Right lobe of liver (tissue), 6 donors: Measurements from ENCODE around the gene CYP20A1. TPM values are rescaled to one million over a fixed set of nuclear protein-coding genes. Genes with fewer than 3 reads are reported as not detected.
A peak's percentile ranks its signal among the peaks of the same experiment; 100 is the strongest.

Experiments
- ATAC-seq, 4 donors: fragments of 200-7000 bp; cut with Tn5 transposase; one replicate each; pipeline ENCODE4 v1.9.1; 2020; ENCODE audit warnings: mild to moderate bottlenecking in 4 of 4, moderate library complexity in 4 of 4
- DNase-seq, 3 donors: peaks; one replicate each; pipeline ENCODE4 v3.0.0-alpha.2; 2020
- H3K27ac ChIP-seq, 3 donors: fragments of 200-600 bp; one replicate each; pipeline ENCODE4 v1.8.0; 2022
- H3K27me3 ChIP-seq, 2 donors: fragments of 200-600 bp; one replicate each; pipeline ENCODE4 v1.8.0; 2022
- H3K36me3 ChIP-seq, 4 donors: fragments of 200-600 bp; sonication (generic) in 1 of 4; one replicate each; pipeline versions ENCODE4 v1.5.1 to v1.8.0; 2017 to 2022; ENCODE audit warnings: control low read depth in 1 of 4
- H3K4me1 ChIP-seq, 4 donors: fragments of 200-600 bp; sonication (generic) in 1 of 4; one replicate each; pipeline versions ENCODE4 v1.5.1 to v1.8.0; 2017 to 2022; ENCODE audit warnings: control low read depth in 1 of 4
- H3K4me3 ChIP-seq, 3 donors: fragments of 200-600 bp; one replicate each; pipeline ENCODE4 v1.8.0; 2022
- H3K9me3 ChIP-seq, 4 donors: fragments of 200-600 bp; sonication (generic) in 1 of 4; one replicate each; pipeline versions ENCODE4 v1.5.1 to v1.8.0; 2017 to 2022; ENCODE audit warnings: control low read depth in 1 of 4
- CTCF ChIP-seq, 4 donors: fragments of 200-600 bp in 3 of 4; fragments of 450-650 bp in 1 of 4; IDR thresholded peaks; one replicate each; pipeline versions ENCODE4 v1.5.1 to v1.8.0; 2016 to 2022; ENCODE audit warnings: antibody characterized with exemption in 4 of 4, mild to moderate bottlenecking in 2 of 4
- POLR2A ChIP-seq: fragments of 450-650 bp; IDR thresholded peaks from one replicate; pipeline ENCODE4 v1.6.1; 2017; ENCODE audit warnings: antibody characterized with exemption, mild to moderate bottlenecking
- WGBS: methylation state at CpG from one replicate; pipeline ENCODE4 v1.1.6; 2018; ENCODE audit warnings: low coverage, low lambda C conversion rate; ENCODE audit not compliant: insufficient coverage; ENCODE audit errors: missing lambda C conversion rate; 5-methylcytosine and 5-hydroxymethylcytosine counted together
- intact Hi-C, 2 donors: fragments of 100-400 bp; cut with DNase I; formaldehyde crosslinking; loops; one replicate each; pipeline versions ENCODE4 v1.11.2 to v1.14.1; 2022
- total RNA-seq, 6 experiments: library from RNA; depleted of rRNA in 2 of 6; stranded (reverse); fragments of >200 nt in 2 of 6; fragmentation: NEBNext Ultra II Directional in 3 of 6; extraction: Animal tissue kit (Norgen Biotek cat#: 25700) in 3 of 6; gene quantifications; one replicate each; pipeline versions ENCODE4 v1.1.0 to v1.2.4, GENCODE V29; 2016 to 2023
- donor health status: DM: no; HTN: yes; CAD: no.
- donor health status: DM: no; HTN: no; CAD: no.
- donor health status: DM: no; HTN: no; CAD: no.
- donor health status: DM: no; HTN: yes; CAD: no.
- donor health status: DM: no; HTN: yes; CAD: no.

Gene CYP20A1
- total RNA-seq, 6 experiments from 2014 or later: 13.1 to 20.8 (median 16.4) TPM

- ATAC-seq: peak; percentile 57 to 77 (median 66)
- no peaks in the 10 kb centered on the region for H3K27me3 ChIP-seq
These were observed 90.1 kb downstream of the CYP20A1 start for GRCh38 chr2:203328760-203329540.

GRCh38 chr2:203330434-203330833 is 91.6 kb downstream of the CYP20A1 start:
- no peak overlapping the region for H3K4me3 ChIP-seq
- no peaks in the 10 kb centered on the region for H3K9me3 ChIP-seq
- no peak overlapping the region for H3K27ac ChIP-seq
- TF ChIP-seq CTCF (IDR thresholded peaks at IDR 0.05): no peak
- no peak for TF ChIP-seq POLR2A
- H3K27me3 ChIP-seq: no peaks in the 10 kb centered on the region
- H3K4me1 ChIP-seq: peaks cover 0 to 6% (median 0%) of the 10 kb centered on the region in 4 donors
- ATAC-seq: no peak
- intact Hi-C loops: no loop called here
- no peak for DNase-seq
- H3K36me3 ChIP-seq: no peaks in the 10 kb centered on the region

More at GRCh38 chr2:203328760-203329540, 90.1 kb downstream of the CYP20A1 start:
- H3K27ac ChIP-seq: peak overlapping the region; percentile 23 to 73 (median 41)
- peak; percentile 53 to 63 (median 56) for DNase-seq
- H3K4me3 ChIP-seq: peak overlapping the region; percentile 96
- WGBS: 1% methylated on average over 15 of the region's 31 CpGs
- H3K9me3 ChIP-seq: no peaks in the 10 kb centered on the region
- TF ChIP-seq POLR2A: no peak
- TF ChIP-seq CTCF (IDR thresholded peaks at IDR 0.05): no peak
- no peaks in the 10 kb centered on the region for H3K36me3 ChIP-seq
- peaks cover 0 to 6% (median 0%) of the 10 kb centered on the region in 4 donors for H3K4me1 ChIP-seq
- intact Hi-C loops: no loop called here

GRCh38 chr2:203338322-203338721 is 99.5 kb downstream of the CYP20A1 start:
- Histone ChIP-seq H3K9me3 (no peaks in the 10 kb centered on the region), H3K4me1 (no peaks in the 10 kb centered on the region), H3K4me3 (no peak overlapping the region), H3K36me3 (no peaks in the 10 kb centered on the region), H3K27me3 (no peaks in the 10 kb centered on the region), H3K27ac (no peak overlapping the region)
- ATAC-seq (no peak), DNase-seq (no peak)
- TF ChIP-seq POLR2A (no peak), CTCF (IDR thresholded peaks at IDR 0.05) (no peak)
- WGBS: 100% methylated on average over 3 of the region's 4 CpGs
- intact Hi-C loops: no loop called here

- intact Hi-C loops: no loop called here
- no peaks in the 10 kb centered on the region for H3K9me3 ChIP-seq
- TF ChIP-seq CTCF (IDR thresholded peaks at IDR 0.05) (no peak), POLR2A (no peak)
- H3K4me1 ChIP-seq: no peaks in the 10 kb centered on the region
- WGBS: 80% methylated on average over 6 of the region's 6 CpGs
- no peak overlapping the region for H3K4me3 ChIP-seq
- H3K27me3 ChIP-seq: no peaks in the 10 kb centered on the region
- DNase-seq: no peak
- H3K36me3 ChIP-seq: no peaks in the 10 kb centered on the region
- no peak for ATAC-seq
- no peak overlapping the region for H3K27ac ChIP-seq
These were observed 102.1 kb downstream of the CYP20A1 start for GRCh38 chr2:203340791-203341487.
